ENCODE measurements around the gene PPIL1. TPM values are rescaled to one million over a fixed set of nuclear protein-coding genes. Genes with fewer than 3 reads are reported as not detected.
"Not testable (repeated sequence)": the region's sequence is repeated elsewhere in the genome, so short reads cannot be mapped to it uniquely, and the experiment has no call there.

Gene PPIL1
- total RNA-seq, 4 donors from 2014 or later, result 17.5 to 31.6 (median 20.9) TPM

GRCh38 chr6:36814249-36814648 lies 60.4 kb downstream of the PPIL1 start:
- TF ChIP-seq, protein P1, sequence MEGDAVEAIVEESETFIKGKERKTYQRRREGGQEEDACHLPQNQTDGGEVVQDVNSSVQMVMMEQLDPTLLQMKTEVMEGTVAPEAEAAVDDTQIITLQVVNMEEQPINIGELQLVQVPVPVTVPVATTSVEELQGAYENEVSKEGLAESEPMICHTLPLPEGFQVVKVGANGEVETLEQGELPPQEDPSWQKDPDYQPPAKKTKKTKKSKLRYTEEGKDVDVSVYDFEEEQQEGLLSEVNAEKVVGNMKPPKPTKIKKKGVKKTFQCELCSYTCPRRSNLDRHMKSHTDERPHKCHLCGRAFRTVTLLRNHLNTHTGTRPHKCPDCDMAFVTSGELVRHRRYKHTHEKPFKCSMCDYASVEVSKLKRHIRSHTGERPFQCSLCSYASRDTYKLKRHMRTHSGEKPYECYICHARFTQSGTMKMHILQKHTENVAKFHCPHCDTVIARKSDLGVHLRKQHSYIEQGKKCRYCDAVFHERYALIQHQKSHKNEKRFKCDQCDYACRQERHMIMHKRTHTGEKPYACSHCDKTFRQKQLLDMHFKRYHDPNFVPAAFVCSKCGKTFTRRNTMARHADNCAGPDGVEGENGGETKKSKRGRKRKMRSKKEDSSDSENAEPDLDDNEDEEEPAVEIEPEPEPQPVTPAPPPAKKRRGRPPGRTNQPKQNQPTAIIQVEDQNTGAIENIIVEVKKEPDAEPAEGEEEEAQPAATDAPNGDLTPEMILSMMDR (IDR thresholded peaks at IDR 0.05), result no peak
- no peak for DNase-seq (ENCODE audit: low spot score)
- ATAC-seq (ENCODE audit: low FRiP score), result no peak

GRCh38 chr6:36813526-36813925 lies 61.1 kb downstream of the PPIL1 start:
- DNase-seq (ENCODE audit: low spot score) (no peak), ATAC-seq (ENCODE audit: low FRiP score) (no peak)
- TF ChIP-seq, protein P1 (IDR thresholded peaks at IDR 0.05), result no peak

DNA sequence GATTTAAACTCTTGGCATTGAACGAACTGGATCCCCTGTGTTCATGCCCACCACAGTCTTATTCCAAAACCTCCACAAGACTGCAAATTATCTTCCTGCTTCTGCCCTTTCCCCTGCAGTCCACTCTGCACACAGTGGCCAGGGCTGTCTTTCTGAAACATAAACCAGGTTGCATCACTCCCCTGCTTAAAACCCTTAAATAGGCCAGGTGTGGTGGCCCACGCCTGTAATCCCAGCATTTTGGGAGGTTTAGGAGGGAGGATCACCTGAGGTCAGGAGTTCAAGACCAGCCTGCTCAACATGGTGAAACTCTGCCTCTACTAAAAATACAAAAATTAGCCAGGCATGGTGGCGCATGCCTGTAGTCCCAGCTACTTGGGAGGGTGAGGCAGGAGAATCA lies 61.6 kb downstream of the PPIL1 start:
- ATAC-seq (ENCODE audit: low FRiP score); DNase-seq (ENCODE audit: low spot score): not testable (repeated sequence)

DNA sequence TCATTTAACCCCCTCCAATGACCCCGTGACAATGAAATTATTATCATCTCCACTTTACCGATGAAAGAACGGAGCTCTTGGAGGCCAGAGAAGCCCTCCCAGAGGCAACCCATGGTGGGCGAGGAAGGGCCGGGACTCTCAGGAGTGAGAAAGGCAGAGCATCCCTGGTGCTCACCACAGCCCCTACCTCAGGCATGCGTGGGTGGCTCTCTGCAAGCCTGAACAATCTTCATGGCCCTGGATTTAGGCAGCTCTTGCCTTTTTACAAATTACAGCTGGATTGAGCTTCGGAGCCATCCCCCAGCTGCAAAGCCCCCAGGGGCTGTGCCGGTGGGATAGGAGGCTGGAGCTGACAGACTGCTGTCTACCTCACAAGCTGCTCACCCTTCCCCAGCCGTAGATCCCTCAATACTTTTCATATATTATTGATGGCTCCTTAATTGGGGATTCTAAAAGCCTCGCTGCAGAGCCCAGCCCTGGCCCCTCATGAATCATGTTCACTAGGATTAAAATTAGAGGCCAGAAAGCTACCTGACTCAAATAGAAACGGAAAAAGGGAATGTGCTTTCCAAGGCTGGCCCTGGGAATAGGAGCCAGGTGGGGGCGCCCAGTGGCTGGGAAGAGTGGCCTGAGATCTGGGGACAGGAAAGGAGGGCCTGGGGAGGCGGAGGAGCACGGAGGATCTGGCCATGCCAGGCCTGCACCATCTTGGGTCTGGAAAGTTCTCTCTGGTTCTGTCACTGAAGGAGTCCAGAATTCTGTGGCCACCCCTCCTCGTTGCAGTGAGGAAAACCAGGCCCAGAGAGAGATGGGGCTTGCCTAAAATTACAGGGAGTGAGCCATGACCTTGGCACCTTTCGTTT lies 64.4 kb downstream of the PPIL1 start:
- ATAC-seq (ENCODE audit: low FRiP score), result no peak
- DNase-seq (ENCODE audit: low spot score), result no peak

DNA sequence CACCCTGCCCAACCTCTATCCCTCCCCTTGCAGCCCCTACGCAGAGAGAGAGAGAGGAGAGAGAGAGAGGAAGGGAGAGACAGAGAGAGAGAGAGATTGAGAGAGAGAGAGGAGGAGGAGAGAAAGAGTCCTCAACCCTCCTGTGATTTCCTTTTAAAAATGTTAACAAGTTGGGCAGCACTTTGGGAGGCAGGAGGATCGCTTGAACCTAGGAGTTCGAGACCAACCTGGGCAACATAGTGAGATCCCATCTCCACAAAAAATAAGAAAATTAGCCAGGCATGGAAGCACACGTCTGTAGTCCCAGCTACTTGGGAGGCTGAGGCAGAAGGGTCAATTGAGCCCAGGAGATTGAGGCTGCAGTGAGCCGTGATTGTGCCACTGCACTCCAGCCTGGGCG lies 65.4 kb downstream of the PPIL1 start:
- DNase-seq (ENCODE audit: low spot score), result no peak
- TF ChIP-seq, protein P1 (IDR thresholded peaks at IDR 0.05), result no peak
- no peak for ATAC-seq (ENCODE audit: low FRiP score)

More for the DNA sequence above, 64.4 kb downstream of the PPIL1 start:
- TF ChIP-seq, protein P1 (IDR thresholded peaks at IDR 0.05), result no peak

DNA sequence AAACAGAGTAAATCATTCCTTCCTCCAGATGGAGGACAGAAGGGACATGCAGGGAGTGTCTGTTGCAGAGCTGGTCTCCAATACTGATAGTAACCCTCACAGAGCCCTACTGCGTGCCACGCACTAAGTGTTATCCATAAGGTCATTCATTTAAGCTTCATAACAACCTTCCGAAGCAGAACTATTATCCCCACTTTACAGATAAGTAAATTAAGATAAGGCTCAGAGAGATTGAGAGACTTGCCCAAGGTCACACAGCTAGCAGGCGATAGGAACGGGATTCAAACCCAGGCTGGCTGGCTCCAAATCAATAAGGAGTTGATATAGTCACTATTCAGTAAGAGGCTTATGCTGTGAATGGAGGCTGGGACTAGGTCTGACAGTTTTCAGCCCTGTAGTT lies 66.0 kb downstream of the PPIL1 start:
- ATAC-seq (ENCODE audit: low FRiP score) (no peak), DNase-seq (ENCODE audit: low spot score) (no peak)
- TF ChIP-seq, protein P1 (IDR thresholded peaks at IDR 0.05), result no peak

DNA sequence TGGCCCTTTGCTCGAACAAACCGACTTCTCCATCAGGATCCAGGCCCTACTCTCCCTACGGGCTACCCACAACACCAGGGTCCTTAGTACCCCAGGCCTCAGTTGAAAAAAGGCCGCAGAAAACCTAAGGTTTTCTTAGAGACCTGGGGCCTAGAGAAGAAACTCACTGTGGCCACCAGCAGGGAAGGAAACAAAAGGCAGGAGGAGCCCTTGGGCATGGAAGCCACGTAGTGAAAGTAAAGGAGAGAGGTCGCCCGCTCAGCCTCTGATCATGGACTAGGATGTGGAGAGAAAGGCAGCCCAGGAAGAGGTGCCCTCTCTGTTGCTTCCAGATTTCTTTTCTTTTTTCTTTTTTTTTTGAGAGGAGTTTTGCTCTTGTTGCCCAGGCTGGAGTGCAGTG lies 66.9 kb downstream of the PPIL1 start:
- DNase-seq (ENCODE audit: low spot score) (no peak), ATAC-seq (ENCODE audit: low FRiP score) (no peak)
- TF ChIP-seq, protein P1 (IDR thresholded peaks at IDR 0.05), result no peak

Data from omental fat pad (tissue), 4 donors.